Muscle layer of colon (tissue), 2 donors: ENCODE measurements around the gene PDCD11.

ENCODE experiments used
- H3K27ac ChIP-seq: one replicate; pipeline ENCODE4 v1.7.0; 2013; ENCODE audit warnings: low read depth, mild to moderate bottlenecking, low read length, moderate library complexity
- H3K27me3 ChIP-seq, 2 donors: one replicate each; pipeline ENCODE4 v1.7.0; 2013; ENCODE audit warnings: low read length in 2 of 2, mild to moderate bottlenecking in 2 of 2; ENCODE audit not compliant: insufficient read depth in 2 of 2, control insufficient read depth in 1 of 2
- H3K36me3 ChIP-seq: one replicate; pipeline ENCODE4 v1.7.0; 2013; ENCODE audit warnings: mild to moderate bottlenecking, low read length; ENCODE audit not compliant: insufficient read depth
- H3K4me1 ChIP-seq: one replicate; pipeline ENCODE4 v1.7.0; 2013; ENCODE audit warnings: mild to moderate bottlenecking, low read length; ENCODE audit not compliant: insufficient read depth
- H3K4me3 ChIP-seq, 2 donors: one replicate each; pipeline ENCODE4 v1.7.0; 2013; ENCODE audit warnings: low read length in 2 of 2, low read depth in 1 of 2, mild to moderate bottlenecking in 1 of 2, moderate library complexity in 1 of 2
- H3K9ac ChIP-seq: one replicate; pipeline ENCODE4 v1.7.0; 2013; ENCODE audit warnings: low read length
- H3K9me3 ChIP-seq: one replicate; pipeline ENCODE4 v1.7.0; 2013; ENCODE audit warnings: mild to moderate bottlenecking, low read length
- donor health status: abdominal sarcoma.
- donor health status: Adenocarcinoma of cecum.

PDCD11 gene

DNA sequence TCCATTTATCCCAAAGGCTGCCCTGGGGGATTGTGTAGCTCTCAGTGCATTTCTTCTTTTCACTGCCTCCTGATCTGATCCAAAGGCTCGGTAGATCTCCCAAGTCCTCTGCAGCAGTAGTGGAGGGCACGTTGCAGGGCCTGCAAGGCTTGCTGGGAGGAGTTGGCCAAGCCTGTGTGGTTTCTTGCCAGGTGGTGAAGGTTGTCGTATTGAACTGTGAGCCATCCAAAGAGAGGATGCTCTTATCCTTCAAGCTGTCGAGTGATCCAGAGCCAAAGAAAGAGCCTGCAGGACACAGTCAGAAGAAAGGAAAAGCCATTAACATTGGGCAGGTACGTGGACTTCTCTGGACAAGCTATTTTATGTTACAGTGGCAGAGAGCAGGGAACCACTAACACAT lies 21.2 kb downstream of the PDCD11 start:
- no peaks in the 10 kb centered on the region for H3K4me1 ChIP-seq
- peaks cover 88% of the 10 kb centered on the region for H3K36me3 ChIP-seq
- H3K4me3 ChIP-seq = no peak overlapping the region
- no peak overlapping the region for H3K9ac ChIP-seq
- H3K27me3 ChIP-seq = no peaks in the 10 kb centered on the region
- no peaks in the 10 kb centered on the region for H3K9me3 ChIP-seq
- no peak overlapping the region for H3K27ac ChIP-seq

DNA sequence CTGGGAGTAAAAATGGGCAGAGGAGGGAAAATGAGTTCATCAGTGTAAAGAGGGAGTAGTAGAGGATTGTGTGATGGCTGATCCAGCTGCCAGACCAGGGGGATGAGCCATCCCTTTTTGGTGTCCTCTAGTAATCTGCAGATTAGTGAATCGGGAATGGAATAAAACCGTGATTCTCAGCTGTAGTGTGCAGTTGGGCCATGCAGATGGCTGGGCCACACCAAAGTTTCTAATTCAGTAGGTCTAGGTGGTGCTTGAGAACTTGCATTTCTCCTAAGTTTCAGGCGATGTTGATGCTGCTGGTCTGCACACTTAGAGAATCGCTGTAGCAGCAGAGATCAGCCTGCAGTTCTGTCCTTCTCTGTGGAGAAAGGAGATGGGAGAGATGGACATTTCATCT lies 22.7 kb downstream of the PDCD11 start:
- no peaks in the 10 kb centered on the region for H3K27me3 ChIP-seq
- H3K9me3 ChIP-seq = no peaks in the 10 kb centered on the region
- H3K4me1 ChIP-seq = no peaks in the 10 kb centered on the region
- peaks cover 88% of the 10 kb centered on the region for H3K36me3 ChIP-seq
- H3K27ac ChIP-seq = no peak overlapping the region
- no peak overlapping the region for H3K4me3 ChIP-seq
- H3K9ac ChIP-seq = no peak overlapping the region

DNA sequence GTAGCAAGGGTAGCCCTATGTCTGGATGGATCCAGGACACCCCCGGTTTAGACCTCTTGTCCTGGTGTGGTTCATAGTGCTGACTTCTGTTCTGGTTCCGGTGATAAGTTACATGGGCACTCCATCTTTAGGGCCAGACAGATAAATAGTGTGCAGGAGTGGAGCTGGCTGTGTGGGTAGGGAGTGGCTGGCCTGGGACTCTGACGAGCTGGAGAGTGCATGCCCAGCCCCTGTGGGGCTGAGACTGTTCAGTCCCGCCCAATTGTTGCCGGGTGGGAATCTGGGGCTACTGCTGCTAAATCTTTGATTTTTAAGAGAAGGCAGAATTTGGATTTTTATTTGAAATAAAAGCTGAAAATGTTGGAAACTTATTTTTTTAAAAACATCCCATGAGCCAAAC lies 27.3 kb downstream of the PDCD11 start:
- Histone ChIP-seq H3K36me3 (peaks cover 76% of the 10 kb centered on the region), H3K4me1 (no peaks in the 10 kb centered on the region), H3K27ac (no peak overlapping the region)

DNA sequence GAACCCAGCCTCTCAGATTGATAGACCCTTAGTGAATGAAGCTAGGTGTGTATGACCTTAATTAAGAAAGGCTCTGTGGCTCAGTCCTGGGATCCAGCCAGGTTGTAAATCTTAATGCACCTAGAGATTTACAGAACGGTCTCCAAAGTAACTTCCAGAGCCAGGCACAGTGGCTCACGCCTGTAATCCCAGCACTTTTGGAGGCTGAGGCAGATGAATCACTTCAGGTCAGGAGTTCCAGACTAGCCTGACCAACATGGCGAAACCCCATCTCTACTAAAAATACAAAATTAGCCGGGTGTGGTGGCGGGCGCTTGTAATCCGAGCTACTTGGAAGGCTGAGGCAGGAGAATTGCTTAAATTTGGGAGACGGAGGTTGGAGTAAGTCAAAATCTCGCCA lies 31.4 kb downstream of the PDCD11 start:
- Histone ChIP-seq H3K4me3 (no peak overlapping the region), H3K9ac (no peak overlapping the region), H3K4me1 (no peaks in the 10 kb centered on the region), H3K27ac (no peak overlapping the region), H3K27me3 (no peaks in the 10 kb centered on the region), H3K36me3 (peaks cover 53% of the 10 kb centered on the region), H3K9me3 (no peaks in the 10 kb centered on the region)

More for the DNA sequence above, 27.3 kb downstream of the PDCD11 start:
- no peaks in the 10 kb centered on the region for H3K9me3 ChIP-seq
- H3K27me3 ChIP-seq = no peaks in the 10 kb centered on the region
- no peak overlapping the region for H3K4me3 ChIP-seq
- H3K9ac ChIP-seq = no peak overlapping the region

DNA sequence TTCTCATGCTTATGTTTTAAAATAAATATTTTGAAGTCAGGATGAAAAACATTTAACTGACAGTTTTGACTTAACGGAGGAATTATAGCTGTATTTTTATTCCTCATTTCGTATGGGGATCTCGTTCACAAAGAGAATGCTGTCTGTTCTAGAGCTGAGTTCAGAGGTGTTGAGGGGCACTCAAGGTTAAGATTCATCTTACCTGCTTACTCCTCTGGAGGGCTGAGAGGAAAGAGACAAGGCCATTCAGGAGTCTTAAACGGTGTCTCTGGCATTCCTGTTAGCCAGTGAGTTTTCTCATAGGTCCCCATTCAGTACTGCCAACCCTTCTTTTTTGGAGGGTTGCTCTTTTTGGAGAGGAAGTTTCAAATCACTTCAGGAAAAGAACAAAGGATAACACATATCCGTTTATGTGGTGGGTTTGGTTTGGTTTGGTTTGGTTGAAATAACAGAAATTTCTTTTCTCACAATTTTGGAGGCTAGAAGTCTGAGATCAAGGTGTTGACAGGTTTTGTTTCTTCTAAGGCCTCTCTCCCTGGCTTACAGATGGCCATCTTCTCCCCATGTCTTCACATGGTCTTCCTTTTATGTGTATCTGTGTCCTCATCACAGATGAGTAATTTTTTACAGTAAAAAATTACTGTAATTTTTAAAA lies 32.7 kb downstream of the PDCD11 start:
- no peaks in the 10 kb centered on the region for H3K4me1 ChIP-seq
- no peaks in the 10 kb centered on the region for H3K27me3 ChIP-seq
- H3K4me3 ChIP-seq = no peak overlapping the region
- no peaks in the 10 kb centered on the region for H3K9me3 ChIP-seq
- H3K36me3 ChIP-seq = peaks cover 52% of the 10 kb centered on the region
- no peak overlapping the region for H3K27ac ChIP-seq
- H3K9ac ChIP-seq = no peak overlapping the region

DNA sequence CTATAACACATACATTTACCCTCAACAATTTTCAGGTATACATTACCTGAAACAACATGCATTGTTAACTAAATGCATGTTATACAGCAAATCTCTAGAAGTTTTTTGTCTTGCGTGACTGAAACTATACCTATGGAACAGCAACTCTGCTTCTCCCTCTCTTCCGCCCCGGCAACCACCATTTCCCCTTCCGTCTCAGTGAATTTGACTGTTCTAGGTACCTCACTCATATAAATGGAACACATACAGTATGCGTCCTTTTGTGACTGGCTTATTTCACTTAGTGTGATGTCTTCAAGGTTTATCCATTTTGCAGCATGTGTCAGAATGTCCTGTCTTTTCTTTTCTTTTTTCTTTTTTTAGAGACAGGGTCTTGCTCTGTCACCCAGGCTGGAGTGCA lies 33.2 kb downstream of the PDCD11 start:
- no peak overlapping the region for H3K9ac ChIP-seq
- H3K27ac ChIP-seq = no peak overlapping the region
- H3K4me3 ChIP-seq = no peak overlapping the region
- peaks cover 52% of the 10 kb centered on the region for H3K36me3 ChIP-seq
- H3K4me1 ChIP-seq = no peaks in the 10 kb centered on the region
- no peaks in the 10 kb centered on the region for H3K9me3 ChIP-seq
- H3K27me3 ChIP-seq = no peaks in the 10 kb centered on the region

DNA sequence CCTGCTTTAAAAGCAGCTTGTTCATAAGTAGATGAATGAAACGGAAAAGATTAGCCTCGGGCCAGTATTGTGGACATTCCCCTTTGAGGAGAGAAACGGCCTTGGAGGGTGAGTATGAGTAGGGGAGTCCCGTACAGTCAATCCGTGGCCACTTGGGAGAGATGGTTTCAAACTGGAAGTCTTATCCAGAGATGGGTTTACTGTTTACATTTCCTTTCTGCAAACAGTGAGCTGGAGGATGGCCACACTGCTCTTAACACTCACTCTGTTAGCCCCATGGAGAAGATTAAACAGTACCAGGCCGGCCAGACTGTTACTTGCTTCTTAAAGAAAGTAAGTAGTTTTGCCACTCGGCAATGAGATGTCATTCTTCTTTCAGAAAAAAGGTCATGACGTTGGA lies 35.5 kb downstream of the PDCD11 start:
- H3K4me1 ChIP-seq = no peaks in the 10 kb centered on the region
- peaks cover 52% of the 10 kb centered on the region for H3K36me3 ChIP-seq
- no peaks in the 10 kb centered on the region for H3K27me3 ChIP-seq
- H3K9ac ChIP-seq = no peak overlapping the region
- H3K27ac ChIP-seq = no peak overlapping the region
- H3K4me3 ChIP-seq = no peak overlapping the region
- H3K9me3 ChIP-seq = no peaks in the 10 kb centered on the region

DNA sequence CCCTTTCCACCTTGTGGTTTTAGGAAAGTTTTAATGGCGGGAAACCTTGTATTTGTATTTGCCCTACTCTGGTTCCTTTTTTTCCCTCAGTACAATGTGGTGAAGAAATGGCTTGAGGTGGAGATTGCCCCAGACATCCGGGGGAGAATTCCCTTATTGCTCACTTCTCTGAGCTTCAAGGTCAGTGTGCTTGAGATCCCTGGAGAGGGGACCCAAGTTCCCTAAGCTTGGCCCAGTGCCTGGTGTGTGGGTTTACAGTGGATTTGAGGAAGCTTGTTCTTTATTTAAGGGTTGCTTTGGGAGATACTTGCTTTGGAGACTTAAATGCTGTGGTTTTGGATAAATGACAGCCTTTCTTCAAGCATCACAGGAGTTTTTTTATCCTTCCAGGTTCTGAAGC lies 37.4 kb downstream of the PDCD11 start:
- no peak overlapping the region for H3K27ac ChIP-seq
- peaks cover 61% of the 10 kb centered on the region for H3K36me3 ChIP-seq
- H3K9me3 ChIP-seq = no peaks in the 10 kb centered on the region
- no peaks in the 10 kb centered on the region for H3K27me3 ChIP-seq
- H3K4me3 ChIP-seq = no peak overlapping the region
- H3K4me1 ChIP-seq = no peaks in the 10 kb centered on the region
- no peak overlapping the region for H3K9ac ChIP-seq

DNA sequence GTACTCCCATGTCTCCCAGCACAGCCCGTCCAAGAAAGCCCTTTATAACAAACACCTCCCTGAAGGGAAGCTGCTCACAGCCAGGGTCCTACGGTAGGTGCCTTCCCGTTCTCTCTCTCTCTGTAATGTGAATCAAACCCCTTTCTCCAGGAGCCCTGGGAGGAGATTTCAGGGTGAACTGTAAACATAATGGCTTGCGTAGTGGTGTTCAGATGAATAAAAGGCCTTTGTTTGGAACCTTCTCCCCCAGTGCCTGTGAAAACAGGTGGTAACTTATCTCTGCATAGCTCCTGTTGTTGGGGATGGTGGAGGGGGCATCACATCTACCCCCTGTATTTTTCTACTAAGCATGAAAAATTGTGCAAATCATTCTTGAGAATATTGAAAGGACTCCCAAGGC lies 43.4 kb downstream of the PDCD11 start:
- Histone ChIP-seq H3K9ac (no peak overlapping the region), H3K27ac (no peak overlapping the region)

DNA sequence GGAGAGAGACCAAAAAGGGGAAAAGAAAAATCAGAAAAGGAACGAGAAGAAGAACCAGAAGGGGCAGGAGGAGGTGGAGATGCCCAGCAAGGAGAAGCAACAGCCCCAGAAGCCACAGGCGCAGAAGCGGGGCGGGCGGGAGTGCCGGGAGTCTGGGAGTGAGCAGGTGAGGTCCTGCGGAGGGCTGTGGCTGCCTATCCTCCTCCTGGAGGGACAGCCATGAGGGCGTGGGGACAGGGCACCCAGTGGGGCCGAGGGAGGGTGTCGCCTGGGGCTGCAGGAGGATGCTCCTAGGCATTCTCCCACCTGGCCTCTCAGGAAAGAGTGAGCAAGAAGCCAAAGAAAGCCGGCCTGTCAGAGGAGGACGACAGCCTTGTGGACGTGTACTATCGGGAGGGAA lies 44.0 kb downstream of the PDCD11 start:
- no peaks in the 10 kb centered on the region for H3K9me3 ChIP-seq
- H3K27me3 ChIP-seq = no peaks in the 10 kb centered on the region
- no peaks in the 10 kb centered on the region for H3K4me1 ChIP-seq
- no peak overlapping the region for H3K9ac ChIP-seq
- no peak overlapping the region for H3K27ac ChIP-seq
- no peak overlapping the region for H3K4me3 ChIP-seq
- H3K36me3 ChIP-seq = peaks cover 83% of the 10 kb centered on the region

More for the DNA sequence above, 43.4 kb downstream of the PDCD11 start:
- no peaks in the 10 kb centered on the region for H3K9me3 ChIP-seq
- H3K27me3 ChIP-seq = no peaks in the 10 kb centered on the region
- no peak overlapping the region for H3K4me3 ChIP-seq
- H3K4me1 ChIP-seq = no peaks in the 10 kb centered on the region
- H3K36me3 ChIP-seq = peaks cover 80% of the 10 kb centered on the region

DNA sequence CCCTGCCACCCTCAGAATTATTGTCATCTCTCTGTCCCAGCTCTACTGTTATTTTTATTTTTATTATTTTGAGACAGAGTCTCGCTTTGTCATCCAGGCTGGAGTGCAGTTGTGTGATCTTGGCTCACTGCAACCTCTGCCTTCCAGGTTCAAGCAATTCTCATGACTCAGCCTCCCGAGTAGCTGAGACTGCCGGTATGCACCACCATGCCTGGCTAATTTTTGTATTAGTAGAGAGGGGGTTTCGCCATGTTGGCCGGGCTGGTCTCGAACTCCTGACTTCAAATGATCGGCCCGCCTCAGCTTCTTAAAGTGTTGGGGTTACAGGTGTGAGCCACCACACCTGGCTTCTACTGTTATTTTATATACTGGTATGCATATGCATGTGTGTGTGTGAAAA lies 44.8 kb downstream of the PDCD11 start:
- peaks cover 84% of the 10 kb centered on the region for H3K36me3 ChIP-seq
- H3K9me3 ChIP-seq = no peaks in the 10 kb centered on the region
- no peaks in the 10 kb centered on the region for H3K4me1 ChIP-seq
- no peak overlapping the region for H3K27ac ChIP-seq
- no peaks in the 10 kb centered on the region for H3K27me3 ChIP-seq
- no peak overlapping the region for H3K4me3 ChIP-seq
- H3K9ac ChIP-seq = no peak overlapping the region

DNA sequence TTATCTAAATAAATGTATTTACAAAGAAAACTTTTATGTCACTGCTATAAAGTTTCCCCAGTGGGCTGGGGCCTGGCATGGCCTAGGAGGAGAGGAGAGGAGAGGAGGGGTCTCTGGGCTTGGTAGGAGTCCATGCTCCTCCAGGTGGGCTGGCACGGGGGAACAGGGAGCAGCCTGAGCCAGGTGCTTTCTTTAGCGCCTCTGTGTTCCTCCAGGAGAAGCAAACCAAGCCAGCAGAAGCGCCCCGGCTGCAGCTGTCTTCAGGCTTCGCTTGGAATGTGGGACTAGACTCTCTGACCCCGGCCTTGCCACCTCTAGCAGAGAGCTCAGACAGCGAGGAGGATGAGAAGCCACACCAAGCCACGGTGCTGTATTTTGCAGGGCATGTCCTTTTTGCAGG lies 45.2 kb downstream of the PDCD11 start:
- peaks cover 84% of the 10 kb centered on the region for H3K36me3 ChIP-seq
- no peaks in the 10 kb centered on the region for H3K4me1 ChIP-seq
- no peaks in the 10 kb centered on the region for H3K9me3 ChIP-seq
- H3K4me3 ChIP-seq = no peak overlapping the region
- no peak overlapping the region for H3K9ac ChIP-seq
- H3K27me3 ChIP-seq = no peaks in the 10 kb centered on the region
- H3K27ac ChIP-seq = no peak overlapping the region
